WTC11 (cell line): Measurements from ENCODE around the gene INAFM2.

Experiments used
- CREM ChIP-seq: sonication (generic); formaldehyde crosslinking; IDR thresholded peaks from 2 replicates; pipeline ENCODE4 v1.8.1; 2022; ENCODE audit warnings: mild to moderate bottlenecking, missing genetic modification reagents, moderate library complexity
- ESRRA ChIP-seq: sonication (generic); formaldehyde crosslinking; IDR thresholded peaks from 2 replicates; pipeline ENCODE4 v1.8.1; 2022; ENCODE audit warnings: mild to moderate bottlenecking, missing genetic modification reagents, borderline replicate concordance
- FOXP1 ChIP-seq: sonication (generic); formaldehyde crosslinking; IDR thresholded peaks from 2 replicates; pipeline ENCODE4 v1.8.0; 2022; ENCODE audit warnings: missing genetic modification reagents, mild to moderate bottlenecking, moderate library complexity, borderline replicate concordance
- SP1 ChIP-seq: sonication (generic); formaldehyde crosslinking; conservative IDR thresholded peaks from 2 replicates; pipeline ENCODE4 v1.8.1; 2022; ENCODE audit warnings: missing genetic modification reagents
- TF ChIP-seq, protein P1 (sequence below): sonication (generic); formaldehyde crosslinking; conservative IDR thresholded peaks from 2 replicates; pipeline ENCODE4 v1.8.1; 2023; ENCODE audit warnings: mild to moderate bottlenecking, low read depth, missing genetic modification reagents, moderate library complexity
- TF ChIP-seq, protein P2 (sequence below): fragments of 200-600 bp; IDR thresholded peaks from 2 replicates; pipeline ENCODE4 v1.8.0; 2022; ENCODE audit warnings: antibody characterized with exemption
- TF ChIP-seq, protein P3 (sequence below): sonication (generic); formaldehyde crosslinking; IDR thresholded peaks from 2 replicates; pipeline ENCODE4 v1.8.0; 2023; ENCODE audit warnings: missing genetic modification reagents
- TF ChIP-seq, protein P4 (sequence below): sonication (generic); formaldehyde crosslinking; IDR thresholded peaks from 2 replicates; pipeline ENCODE4 v1.8.0; 2022; ENCODE audit warnings: mild to moderate bottlenecking, missing genetic modification reagents
- TF ChIP-seq, protein P5 (sequence below): sonication (generic); formaldehyde crosslinking; IDR thresholded peaks from 2 replicates; pipeline ENCODE4 v1.8.1; 2023; ENCODE audit warnings: mild to moderate bottlenecking, missing genetic modification reagents
- TF ChIP-seq, protein P6 (sequence below): sonication (generic); formaldehyde crosslinking; IDR thresholded peaks from 2 replicates; pipeline ENCODE4 v1.8.1; 2023; ENCODE audit warnings: mild to moderate bottlenecking, missing genetic modification reagents

DNA sequence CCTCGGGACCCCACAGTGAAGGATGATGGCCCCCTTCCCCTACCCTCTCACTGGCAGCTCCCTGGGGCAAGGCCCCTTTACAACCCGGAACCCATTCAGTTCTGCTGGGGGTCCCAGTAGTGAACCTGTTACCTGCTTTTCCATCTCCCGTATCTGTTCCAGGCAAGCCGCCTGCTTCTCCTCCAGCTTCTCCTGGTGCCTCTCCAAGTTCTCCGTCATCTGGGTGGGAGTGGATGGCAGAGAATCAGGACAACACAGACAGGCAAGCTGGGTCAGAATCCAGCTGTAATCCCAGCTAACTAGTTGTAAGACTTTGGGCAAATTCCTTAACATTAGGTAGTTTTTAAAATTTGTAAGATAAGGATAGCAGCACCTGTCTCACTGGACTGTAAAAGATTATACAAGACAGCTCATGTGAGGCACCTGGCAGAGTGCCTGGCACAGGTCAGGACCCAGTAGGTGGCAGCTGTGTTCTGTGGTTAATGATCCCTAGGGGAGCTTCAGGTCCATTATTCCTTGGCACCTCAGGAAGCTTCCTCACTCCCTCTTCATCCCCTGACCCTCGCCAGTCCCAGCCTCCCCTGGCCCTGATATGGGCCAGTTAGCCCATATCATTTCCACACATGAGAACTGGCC, 34.2 kb upstream of the INAFM2 start:
- TF ChIP-seq, protein P1, sequence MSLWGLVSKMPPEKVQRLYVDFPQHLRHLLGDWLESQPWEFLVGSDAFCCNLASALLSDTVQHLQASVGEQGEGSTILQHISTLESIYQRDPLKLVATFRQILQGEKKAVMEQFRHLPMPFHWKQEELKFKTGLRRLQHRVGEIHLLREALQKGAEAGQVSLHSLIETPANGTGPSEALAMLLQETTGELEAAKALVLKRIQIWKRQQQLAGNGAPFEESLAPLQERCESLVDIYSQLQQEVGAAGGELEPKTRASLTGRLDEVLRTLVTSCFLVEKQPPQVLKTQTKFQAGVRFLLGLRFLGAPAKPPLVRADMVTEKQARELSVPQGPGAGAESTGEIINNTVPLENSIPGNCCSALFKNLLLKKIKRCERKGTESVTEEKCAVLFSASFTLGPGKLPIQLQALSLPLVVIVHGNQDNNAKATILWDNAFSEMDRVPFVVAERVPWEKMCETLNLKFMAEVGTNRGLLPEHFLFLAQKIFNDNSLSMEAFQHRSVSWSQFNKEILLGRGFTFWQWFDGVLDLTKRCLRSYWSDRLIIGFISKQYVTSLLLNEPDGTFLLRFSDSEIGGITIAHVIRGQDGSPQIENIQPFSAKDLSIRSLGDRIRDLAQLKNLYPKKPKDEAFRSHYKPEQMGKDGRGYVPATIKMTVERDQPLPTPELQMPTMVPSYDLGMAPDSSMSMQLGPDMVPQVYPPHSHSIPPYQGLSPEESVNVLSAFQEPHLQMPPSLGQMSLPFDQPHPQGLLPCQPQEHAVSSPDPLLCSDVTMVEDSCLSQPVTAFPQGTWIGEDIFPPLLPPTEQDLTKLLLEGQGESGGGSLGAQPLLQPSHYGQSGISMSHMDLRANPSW (CRISPR knock-in tag) = no peak
- TF ChIP-seq, protein P2, sequence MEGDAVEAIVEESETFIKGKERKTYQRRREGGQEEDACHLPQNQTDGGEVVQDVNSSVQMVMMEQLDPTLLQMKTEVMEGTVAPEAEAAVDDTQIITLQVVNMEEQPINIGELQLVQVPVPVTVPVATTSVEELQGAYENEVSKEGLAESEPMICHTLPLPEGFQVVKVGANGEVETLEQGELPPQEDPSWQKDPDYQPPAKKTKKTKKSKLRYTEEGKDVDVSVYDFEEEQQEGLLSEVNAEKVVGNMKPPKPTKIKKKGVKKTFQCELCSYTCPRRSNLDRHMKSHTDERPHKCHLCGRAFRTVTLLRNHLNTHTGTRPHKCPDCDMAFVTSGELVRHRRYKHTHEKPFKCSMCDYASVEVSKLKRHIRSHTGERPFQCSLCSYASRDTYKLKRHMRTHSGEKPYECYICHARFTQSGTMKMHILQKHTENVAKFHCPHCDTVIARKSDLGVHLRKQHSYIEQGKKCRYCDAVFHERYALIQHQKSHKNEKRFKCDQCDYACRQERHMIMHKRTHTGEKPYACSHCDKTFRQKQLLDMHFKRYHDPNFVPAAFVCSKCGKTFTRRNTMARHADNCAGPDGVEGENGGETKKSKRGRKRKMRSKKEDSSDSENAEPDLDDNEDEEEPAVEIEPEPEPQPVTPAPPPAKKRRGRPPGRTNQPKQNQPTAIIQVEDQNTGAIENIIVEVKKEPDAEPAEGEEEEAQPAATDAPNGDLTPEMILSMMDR = no peak
- TF ChIP-seq ESRRA (CRISPR knock-in tag) (no peak), SP1 (CRISPR knock-in tag) (no peak), CREM (no peak), FOXP1 (CRISPR knock-in tag) (no peak)
- TF ChIP-seq, protein P3, sequence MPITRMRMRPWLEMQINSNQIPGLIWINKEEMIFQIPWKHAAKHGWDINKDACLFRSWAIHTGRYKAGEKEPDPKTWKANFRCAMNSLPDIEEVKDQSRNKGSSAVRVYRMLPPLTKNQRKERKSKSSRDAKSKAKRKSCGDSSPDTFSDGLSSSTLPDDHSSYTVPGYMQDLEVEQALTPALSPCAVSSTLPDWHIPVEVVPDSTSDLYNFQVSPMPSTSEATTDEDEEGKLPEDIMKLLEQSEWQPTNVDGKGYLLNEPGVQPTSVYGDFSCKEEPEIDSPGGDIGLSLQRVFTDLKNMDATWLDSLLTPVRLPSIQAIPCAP = no peak
- TF ChIP-seq, protein P4, sequence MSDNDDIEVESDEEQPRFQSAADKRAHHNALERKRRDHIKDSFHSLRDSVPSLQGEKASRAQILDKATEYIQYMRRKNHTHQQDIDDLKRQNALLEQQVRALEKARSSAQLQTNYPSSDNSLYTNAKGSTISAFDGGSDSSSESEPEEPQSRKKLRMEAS = no peak
- TF ChIP-seq, protein P5, sequence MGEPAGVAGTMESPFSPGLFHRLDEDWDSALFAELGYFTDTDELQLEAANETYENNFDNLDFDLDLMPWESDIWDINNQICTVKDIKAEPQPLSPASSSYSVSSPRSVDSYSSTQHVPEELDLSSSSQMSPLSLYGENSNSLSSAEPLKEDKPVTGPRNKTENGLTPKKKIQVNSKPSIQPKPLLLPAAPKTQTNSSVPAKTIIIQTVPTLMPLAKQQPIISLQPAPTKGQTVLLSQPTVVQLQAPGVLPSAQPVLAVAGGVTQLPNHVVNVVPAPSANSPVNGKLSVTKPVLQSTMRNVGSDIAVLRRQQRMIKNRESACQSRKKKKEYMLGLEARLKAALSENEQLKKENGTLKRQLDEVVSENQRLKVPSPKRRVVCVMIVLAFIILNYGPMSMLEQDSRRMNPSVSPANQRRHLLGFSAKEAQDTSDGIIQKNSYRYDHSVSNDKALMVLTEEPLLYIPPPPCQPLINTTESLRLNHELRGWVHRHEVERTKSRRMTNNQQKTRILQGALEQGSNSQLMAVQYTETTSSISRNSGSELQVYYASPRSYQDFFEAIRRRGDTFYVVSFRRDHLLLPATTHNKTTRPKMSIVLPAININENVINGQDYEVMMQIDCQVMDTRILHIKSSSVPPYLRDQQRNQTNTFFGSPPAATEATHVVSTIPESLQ = no peak
- TF ChIP-seq, protein P6, sequence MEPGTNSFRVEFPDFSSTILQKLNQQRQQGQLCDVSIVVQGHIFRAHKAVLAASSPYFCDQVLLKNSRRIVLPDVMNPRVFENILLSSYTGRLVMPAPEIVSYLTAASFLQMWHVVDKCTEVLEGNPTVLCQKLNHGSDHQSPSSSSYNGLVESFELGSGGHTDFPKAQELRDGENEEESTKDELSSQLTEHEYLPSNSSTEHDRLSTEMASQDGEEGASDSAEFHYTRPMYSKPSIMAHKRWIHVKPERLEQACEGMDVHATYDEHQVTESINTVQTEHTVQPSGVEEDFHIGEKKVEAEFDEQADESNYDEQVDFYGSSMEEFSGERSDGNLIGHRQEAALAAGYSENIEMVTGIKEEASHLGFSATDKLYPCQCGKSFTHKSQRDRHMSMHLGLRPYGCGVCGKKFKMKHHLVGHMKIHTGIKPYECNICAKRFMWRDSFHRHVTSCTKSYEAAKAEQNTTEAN (CRISPR knock-in tag) = no peak
